Small intestine (tissue), 7 donors: ENCODE results near the gene RRP36. TPM values are rescaled to one million over a fixed set of nuclear protein-coding genes. Genes with fewer than 3 reads are reported as not detected.
"Not testable (repeated sequence)": the region's sequence is repeated elsewhere in the genome, so short reads cannot be mapped to it uniquely, and the experiment has no call there.

Experiments used
- DNase-seq, 2 donors: peaks; one replicate each; pipeline versions ENCODE4 v3.0.0 to v3.0.0-alpha.2; 2013
- FAIRE-seq: peaks from 2 replicates; lab custom pipeline; 2012; peaks lifted over from hg19 to GRCh38; lab: Jason Lieb, UNC
- H3K27ac ChIP-seq, 3 donors: one replicate each; pipeline ENCODE4 v1.5.1; 2013; ENCODE audit warnings: low read length in 2 of 3, mild to moderate bottlenecking in 2 of 3, control low read depth in 1 of 3, inconsistent platforms in 1 of 3, low read depth in 1 of 3, moderate library complexity in 1 of 3
- H3K27me3 ChIP-seq, 3 donors: one replicate each; pipeline ENCODE4 v1.6.1; 2013; ENCODE audit warnings: low read length in 3 of 3, inconsistent platforms in 1 of 3; ENCODE audit not compliant: control insufficient read depth in 3 of 3, insufficient read depth in 3 of 3
- H3K36me3 ChIP-seq, 3 donors: one replicate each; pipeline ENCODE4 v1.6.1; 2013; ENCODE audit warnings: low read length in 3 of 3, inconsistent platforms in 1 of 3, low read depth in 1 of 3, mild to moderate bottlenecking in 1 of 3, moderate library complexity in 1 of 3; ENCODE audit not compliant: control insufficient read depth in 3 of 3, insufficient read depth in 2 of 3
- H3K4me1 ChIP-seq, 3 donors: one replicate each; pipeline ENCODE4 v1.6.1; 2013; ENCODE audit warnings: low read length in 2 of 3, inconsistent platforms in 1 of 3, low read depth in 1 of 3, mild to moderate bottlenecking in 1 of 3, moderate library complexity in 1 of 3; ENCODE audit not compliant: control insufficient read depth in 3 of 3, insufficient read depth in 2 of 3
- H3K4me3 ChIP-seq, 3 donors: one replicate each; pipeline ENCODE4 v1.5.1; 2013; ENCODE audit warnings: low read length in 3 of 3, control low read depth in 1 of 3, inconsistent platforms in 1 of 3, low read depth in 1 of 3, mild to moderate bottlenecking in 1 of 3, moderate library complexity in 1 of 3
- H3K9me3 ChIP-seq, 2 donors: one replicate each; pipeline ENCODE4 v1.6.1; 2013; ENCODE audit warnings: low read depth in 1 of 2, low read length in 1 of 2; ENCODE audit not compliant: control insufficient read depth in 2 of 2, insufficient read depth in 1 of 2
- WGBS, 3 donors: extraction: QIAGEN DNeasy Blood & Tissue Kit; methylation state at CpG; one replicate each; pipeline ENCODE4 v1.1.7; 2013; 5-methylcytosine and 5-hydroxymethylcytosine counted together
- polyA plus RNA-seq, 4 donors: library from polyadenylated mRNA; stranded (reverse) in 3 of 4; unstranded in 1 of 4; fragments of 200-250 nt in 3 of 4; fragments of 120-200 nt in 1 of 4; gene quantifications; one replicate each; pipeline versions ENCODE4 v1.2.1 to v1.2.3, GENCODE V29; 2013
- donor health status: healthy with polysubstance abuse.
- donor health status: control.
- donor health status: control.
- donor health status: Bipolar disorder and iron deficiency.
- donor health status: healthy.

The RRP36 gene
- polyA plus RNA-seq, 4 donors = 32.2 to 50.0 (median 42.0) TPM

DNA sequence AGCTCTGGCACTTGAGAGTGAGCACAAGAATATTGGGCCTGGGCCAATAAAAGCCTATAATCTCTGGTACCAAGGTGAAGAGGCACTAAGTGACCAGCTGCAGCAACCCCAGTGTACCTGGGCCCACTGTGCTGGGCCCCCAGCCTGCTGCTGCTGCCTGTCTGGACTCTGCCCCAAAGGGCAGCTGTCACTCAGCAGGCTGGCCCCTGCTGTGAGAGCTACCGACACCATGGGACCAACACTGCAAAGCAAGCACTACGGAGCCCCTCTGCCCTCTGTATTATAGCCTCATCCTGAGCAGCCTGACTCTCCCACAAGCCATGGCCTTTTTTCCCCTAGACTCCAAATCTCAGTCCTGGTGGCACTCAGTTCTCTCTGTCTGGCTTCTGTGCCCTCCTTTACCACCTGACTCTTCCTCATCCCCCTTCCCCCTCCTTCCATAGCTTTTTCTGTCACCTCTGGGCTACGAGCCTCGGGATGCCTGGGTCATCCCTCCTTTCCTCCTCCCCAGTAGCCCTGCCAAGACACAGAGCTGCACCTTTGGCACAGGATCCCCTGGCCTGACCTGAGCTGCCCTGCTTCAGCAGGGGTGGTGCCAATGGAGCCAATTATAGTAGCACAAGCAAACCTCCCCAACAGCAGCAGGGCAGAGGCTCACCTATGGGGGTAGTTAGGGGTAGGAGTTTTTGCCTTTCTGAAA, 14.2 kb downstream of the RRP36 start:
- Histone ChIP-seq H3K36me3 (peaks cover 7 to 75% (median 15%) of the 10 kb centered on the region in 3 donors), H3K27me3 (no peaks in the 10 kb centered on the region), H3K27ac (peak overlapping the region in 1 of 3 donors; percentile 81), H3K4me1 (peaks cover 0 to 22% (median 0%) of the 10 kb centered on the region in 3 donors), H3K4me3 (no peak overlapping the region), H3K9me3 (no peaks in the 10 kb centered on the region)
- FAIRE-seq = no peak
- peak in 1 of 2 donors; percentile 77 for DNase-seq
- 64 to 71% (median 70%) methylated on average over 4 of the region's 4 CpGs for WGBS, 3 donors

DNA sequence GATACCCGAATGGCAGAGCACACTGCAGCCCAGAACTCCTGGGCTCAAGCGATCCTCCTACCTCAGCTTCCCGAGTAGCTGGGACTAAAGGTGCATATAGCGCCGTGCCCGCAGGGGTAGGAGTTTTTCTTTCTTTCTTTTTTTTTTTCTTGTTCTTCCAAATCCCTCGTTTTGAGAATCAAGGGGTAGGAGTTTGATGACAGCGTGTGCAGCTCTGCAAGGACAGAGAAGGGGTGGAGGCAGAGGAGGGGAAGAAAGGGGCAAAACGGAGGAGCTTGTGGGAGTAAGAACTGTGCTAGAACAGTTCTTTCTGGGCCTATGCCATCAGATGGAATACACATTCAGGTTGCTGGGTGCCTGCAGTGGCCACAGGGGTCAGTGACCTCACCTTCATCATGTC, 15.3 kb downstream of the RRP36 start:
- Histone ChIP-seq H3K4me3 (no peak overlapping the region), H3K4me1 (peaks cover 0 to 22% (median 0%) of the 10 kb centered on the region in 3 donors), H3K36me3 (peaks cover 7 to 80% (median 15%) of the 10 kb centered on the region in 3 donors), H3K27ac (no peak overlapping the region), H3K27me3 (no peaks in the 10 kb centered on the region), H3K9me3 (no peaks in the 10 kb centered on the region)
- DNase-seq (no peak), FAIRE-seq (no peak)
- WGBS, 3 donors = 92 to 97% (median 94%) methylated on average over 9 of the region's 9 CpGs

DNA sequence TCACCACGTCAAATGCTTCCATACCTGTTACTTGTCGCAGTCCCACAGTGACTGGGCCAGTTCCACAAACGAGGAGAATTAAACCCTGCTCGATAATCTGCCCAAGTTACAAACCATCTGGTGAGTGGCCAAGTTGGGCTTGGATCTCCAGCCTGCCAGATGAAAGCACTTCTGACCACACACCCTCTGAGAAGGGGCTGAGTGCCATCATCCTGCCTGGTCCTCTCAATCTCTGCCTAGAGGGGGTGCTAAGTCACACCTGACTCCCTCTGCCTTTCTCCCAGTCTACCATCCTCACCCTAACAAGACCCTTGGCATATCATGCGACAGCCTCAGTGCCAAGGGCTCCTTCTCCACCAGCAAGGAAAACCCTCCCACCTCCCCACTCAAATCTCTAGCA, 15.8 kb downstream of the RRP36 start:
- 87 to 93% (median 92%) methylated on average over 5 of the region's 5 CpGs for WGBS, 3 donors
- DNase-seq = no peak
- FAIRE-seq = no peak
- H3K27me3 ChIP-seq = no peaks in the 10 kb centered on the region
- no peak overlapping the region for H3K4me3 ChIP-seq
- H3K9me3 ChIP-seq = no peaks in the 10 kb centered on the region
- H3K4me1 ChIP-seq = peaks cover 0 to 22% (median 0%) of the 10 kb centered on the region in 3 donors
- peaks cover 7 to 79% (median 15%) of the 10 kb centered on the region in 3 donors for H3K36me3 ChIP-seq
- H3K27ac ChIP-seq = no peak overlapping the region

- FAIRE-seq = no peak
- 88 to 96% (median 90%) methylated on average over 9 of the region's 9 CpGs for WGBS, 3 donors
- Histone ChIP-seq H3K9me3 (no peaks in the 10 kb centered on the region), H3K4me3 (no peak overlapping the region), H3K4me1 (peaks cover 0 to 22% (median 0%) of the 10 kb centered on the region in 3 donors), H3K27me3 (no peaks in the 10 kb centered on the region), H3K27ac (no peak overlapping the region), H3K36me3 (peaks cover 5 to 79% (median 15%) of the 10 kb centered on the region in 3 donors)
- DNase-seq = no peak
Measured at GRCh38 chr6:43037706-43038105, 16.3 kb downstream of the RRP36 start.

- WGBS, 3 donors = 83 to 89% (median 87%) methylated on average over 9 of the region's 9 CpGs
- Histone ChIP-seq H3K4me3 (no peak overlapping the region), H3K27me3 (no peaks in the 10 kb centered on the region), H3K27ac (no peak overlapping the region), H3K9me3 (no peaks in the 10 kb centered on the region), H3K4me1 (peaks cover 0 to 20% (median 0%) of the 10 kb centered on the region in 3 donors), H3K36me3 (peaks cover 4 to 87% (median 15%) of the 10 kb centered on the region in 3 donors)
- DNase-seq (no peak), FAIRE-seq (no peak)
Measured at GRCh38 chr6:43038727-43039126, 17.3 kb downstream of the RRP36 start.

DNA sequence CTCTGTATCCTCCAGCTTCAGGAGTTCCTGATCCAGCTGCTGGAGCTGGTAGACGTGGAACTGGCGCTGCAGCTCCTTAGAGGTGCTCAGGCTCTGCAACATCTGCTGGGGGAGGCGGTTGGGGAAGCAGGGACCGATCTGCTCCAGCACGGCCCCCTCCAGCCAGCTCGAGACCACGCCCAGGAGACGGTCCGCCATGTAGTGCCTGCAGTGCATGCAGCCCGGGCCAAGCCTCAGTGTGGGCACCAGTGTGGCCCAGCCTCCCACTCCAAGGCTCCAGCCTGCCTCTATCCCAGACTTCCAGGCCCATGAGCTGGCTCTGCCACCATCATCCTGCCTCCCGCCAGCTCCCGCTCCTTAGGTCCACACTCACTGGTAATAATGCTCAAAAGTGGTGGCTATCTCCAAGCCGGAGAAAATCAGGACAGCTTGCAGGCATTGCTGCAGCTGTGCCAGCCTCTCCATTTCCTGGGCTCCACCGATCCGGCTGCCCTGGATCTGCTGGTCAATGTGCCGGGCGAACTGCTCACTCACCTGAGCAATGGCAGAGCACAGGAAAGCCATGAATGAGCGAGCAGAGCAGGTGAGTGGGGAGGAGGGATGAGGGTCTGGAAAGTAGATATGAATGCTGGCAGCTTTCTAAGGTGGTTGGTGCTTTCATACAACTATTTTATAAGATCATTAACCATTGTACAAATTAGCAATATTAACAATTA, 19.3 kb downstream of the RRP36 start:
- Histone ChIP-seq H3K4me1 (peaks cover 0 to 4% (median 0%) of the 10 kb centered on the region in 3 donors), H3K27ac (no peak overlapping the region), H3K27me3 (no peaks in the 10 kb centered on the region), H3K36me3 (peaks cover 3 to 94% (median 17%) of the 10 kb centered on the region in 3 donors), H3K9me3 (no peaks in the 10 kb centered on the region), H3K4me3 (no peak overlapping the region)
- WGBS, 3 donors = 95 to 97% (median 95%) methylated on average over 18 of the region's 18 CpGs
- no peak for DNase-seq
- FAIRE-seq = no peak

GRCh38 chr6:43041475-43041874, 20.1 kb downstream of the RRP36 start:
- not testable (repeated sequence) for H3K27me3 ChIP-seq, H3K27ac ChIP-seq, H3K4me3 ChIP-seq, H3K4me1 ChIP-seq, H3K9me3 ChIP-seq, DNase-seq, FAIRE-seq
- 91 to 98% (median 92%) methylated on average over 6 to 8 of the region's 8 CpGs for WGBS, 3 donors
- H3K36me3 ChIP-seq = peaks cover 0 to 96% (median 23%) of the 10 kb centered on the region in 3 donors

DNA sequence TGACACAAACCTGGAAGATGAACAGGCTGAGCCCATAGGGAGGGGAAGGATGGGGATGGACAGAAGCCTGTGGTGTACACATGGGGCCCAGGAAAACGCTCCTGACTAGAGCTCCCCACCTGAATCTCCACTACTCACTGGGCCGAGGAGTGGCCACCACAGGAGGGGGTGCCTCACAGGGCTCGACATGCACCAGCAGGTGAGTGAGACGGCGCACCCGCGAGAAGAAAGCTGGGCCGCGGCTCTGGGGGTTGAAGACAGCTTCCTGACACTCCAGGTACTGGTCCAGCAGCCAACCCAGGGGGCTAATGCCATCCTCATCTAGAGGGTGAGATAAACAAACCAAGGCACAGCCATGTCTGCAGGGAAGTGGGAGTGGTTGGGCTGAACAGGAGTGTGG, 21.9 kb downstream of the RRP36 start:
- no peak for FAIRE-seq
- H3K4me3 ChIP-seq = no peak overlapping the region
- H3K36me3 ChIP-seq = peaks cover 0 to 94% (median 21%) of the 10 kb centered on the region in 3 donors

More for the DNA sequence above, 21.9 kb downstream of the RRP36 start:
- H3K27me3 ChIP-seq = no peaks in the 10 kb centered on the region
- no peaks in the 10 kb centered on the region for H3K4me1 ChIP-seq
- H3K9me3 ChIP-seq = no peaks in the 10 kb centered on the region
- DNase-seq = no peak
- WGBS, 3 donors = 92 to 96% (median 94%) methylated on average over 8 to 9 of the region's 9 CpGs
- H3K27ac ChIP-seq = no peak overlapping the region
